Heart left ventricle (tissue), 16 donors: ENCODE results near the gene HBEGF. TPM values are rescaled to one million over a fixed set of nuclear protein-coding genes. Genes with fewer than 3 reads are reported as not detected.

Source experiments
- ATAC-seq, 4 donors: fragments of 200-7000 bp; cut with Tn5 transposase; one replicate each; pipeline ENCODE4 v1.9.1; 2020 to 2022; ENCODE audit warnings: moderate library complexity in 4 of 4, mild to moderate bottlenecking in 3 of 4, moderate number of reproducible peaks in 1 of 4
- DNase-seq, 5 donors: peaks; one replicate each; pipeline ENCODE4 v3.0.0-alpha.2; 2020
- H3K27ac ChIP-seq, 12 donors: fragments of 200-600 bp; sonication (generic) in 4 of 12; one replicate each; pipeline versions ENCODE4 v1.5.0 to v1.8.0; 2016 to 2022; ENCODE audit warnings: mild to moderate bottlenecking in 2 of 12
- H3K27me3 ChIP-seq, 9 donors: fragments of 200-600 bp; sonication (generic) in 2 of 9; one replicate each; pipeline versions ENCODE4 v1.5.1 to v1.8.0; 2016 to 2022; ENCODE audit warnings: mild to moderate bottlenecking in 3 of 9
- H3K36me3 ChIP-seq, 9 donors: fragments of 200-600 bp; sonication (generic) in 2 of 9; one replicate each; pipeline versions ENCODE4 v1.5.0 to v1.8.0; 2018 to 2022; ENCODE audit warnings: mild to moderate bottlenecking in 2 of 9
- H3K4me1 ChIP-seq, 12 donors: fragments of 200-600 bp; sonication (generic) in 4 of 12; one replicate each; pipeline versions ENCODE4 v1.5.0 to v1.8.0; 2016 to 2022; ENCODE audit warnings: mild to moderate bottlenecking in 3 of 12
- H3K4me3 ChIP-seq, 12 donors: fragments of 200-600 bp; sonication (generic) in 4 of 12; one replicate each; pipeline versions ENCODE4 v1.5.0 to v1.8.0; 2017 to 2022; ENCODE audit warnings: mild to moderate bottlenecking in 9 of 12, moderate library complexity in 4 of 12
- H3K9me3 ChIP-seq, 12 donors: fragments of 200-600 bp; sonication (generic) in 4 of 12; one replicate each; pipeline versions ENCODE4 v1.5.0 to v1.8.0; 2016 to 2022; ENCODE audit warnings: mild to moderate bottlenecking in 1 of 12
- CTCF ChIP-seq, 12 donors: fragments of 200-600 bp; sonication (generic) in 4 of 12; IDR thresholded peaks; one replicate each; pipeline versions ENCODE4 v1.5.0 to v1.8.0; 2018 to 2022; ENCODE audit warnings: antibody characterized with exemption in 12 of 12, mild to moderate bottlenecking in 5 of 12
- POLR2A ChIP-seq, 2 donors: fragments of 450-650 bp; IDR thresholded peaks; one replicate each; pipeline ENCODE4 v1.6.1; 2017; ENCODE audit warnings: antibody characterized with exemption in 2 of 2, mild to moderate bottlenecking in 2 of 2, moderate library complexity in 2 of 2
- WGBS, 4 donors: extraction: QIAGEN DNeasy Blood & Tissue Kit in 2 of 4; methylation state at CpG; one replicate each; pipeline versions ENCODE4 v1.1.5 to v1.1.7; 2013 to 2018; 5-methylcytosine and 5-hydroxymethylcytosine counted together
- intact Hi-C, 10 donors: fragments of 100-400 bp; cut with DNase I; formaldehyde crosslinking; loops; one replicate each; pipeline versions ENCODE4 v1.11.1 to v1.14.2; 2022
- polyA plus RNA-seq, 2 donors: library from polyadenylated mRNA; stranded (reverse); fragments of 200-250 nt; gene quantifications; one replicate each; pipeline ENCODE4 v1.2.3, GENCODE V29; 2013
- total RNA-seq, 9 donors: library from RNA; depleted of rRNA in 2 of 9; stranded (reverse); fragments of >200 nt in 2 of 9; fragmentation: NEBNext Ultra II Directional in 3 of 9; extraction: Animal tissue kit (Norgen Biotek cat#: 25700) in 3 of 9; gene quantifications; one replicate each; pipeline versions ENCODE4 v1.1.0 to v1.2.4, GENCODE V29; 2016 to 2023
- donor health status: ischemic (EF 13 %, LVEDD 7.1; RV severe dilation, severe dysfunction).
- donor health status: healthy with polysubstance abuse.
- donor health status: DM: no; HTN: yes; CAD: no.
- donor health status: DM: no; HTN: no; CAD: no.
- donor health status: ischemic (EF 25% LVEDD 6.9; RV normal size, moderate dysfunction).
- donor health status: ischemic (EF 25% LVEDD 5.7; RV mildly dilated, moderate dysfunction).
- donor health status: healthy.
- donor health status: DM: yes; HTN: yes; CAD: no.
- donor health status: ischemic (EF 35%, LVEDD 5.7; RV mildly dilated, moderate dysfunction).
- donor health status: nonischemic (EF 11% LVEDD 7.7; RV severe dilation, severe dysfunction).
- donor health status: DM: yes; HTN: yes; CAD: no.
- donor health status: PGD.
- donor health status: ischemic (EF 29% LVEDD 5.4; RV normal size, mild dysfunction).
- donor health status: nonischemic (EF 23%, LVEDD 6.1; RV moderate dilation, normal function).

Gene HBEGF
- total and polyA plus RNA-seq, 11 donors = 18.2 to 60.1 (median 34.9) TPM

GRCh38 chr5:140310434-140310833 lies 36.0 kb downstream of the HBEGF start:
- H3K36me3 ChIP-seq = no peaks in the 10 kb centered on the region
- DNase-seq = no peak
- WGBS, 4 donors = 63 to 73% (median 70%) methylated on average over 2 of the region's 2 CpGs
- peak overlapping the region in 6 of 12 donors; percentile 5 to 87 (median 69) for H3K27ac ChIP-seq
- no peaks in the 10 kb centered on the region for H3K9me3 ChIP-seq
- ATAC-seq = no peak
- peaks cover 0 to 37% (median 23%) of the 10 kb centered on the region in 12 donors for H3K4me1 ChIP-seq
- TF ChIP-seq CTCF (IDR thresholded peaks at IDR 0.05) = no peak
- no peak for TF ChIP-seq POLR2A (IDR thresholded peaks at IDR 0.05)
- no peak overlapping the region for H3K4me3 ChIP-seq
- H3K27me3 ChIP-seq = no peaks in the 10 kb centered on the region
- intact Hi-C loops = no loop called here

GRCh38 chr5:140309706-140310249 lies 36.6 kb downstream of the HBEGF start:
- H3K9me3 ChIP-seq = no peaks in the 10 kb centered on the region
- DNase-seq = no peak
- ATAC-seq = no peak
- intact Hi-C loops = loop anchor here in 1 of 10 donors (10.0 kb wide), 1 partner anchor 55 kb away; no protein-coding TSS in a partner anchor
- no peaks in the 10 kb centered on the region for H3K27me3 ChIP-seq
- TF ChIP-seq POLR2A (IDR thresholded peaks at IDR 0.05) = no peak
- TF ChIP-seq CTCF (IDR thresholded peaks at IDR 0.05) = no peak
- H3K4me3 ChIP-seq = no peak overlapping the region
- H3K36me3 ChIP-seq = no peaks in the 10 kb centered on the region
- peaks cover 0 to 37% (median 23%) of the 10 kb centered on the region in 12 donors for H3K4me1 ChIP-seq
- WGBS, 4 donors = 83 to 91% (median 86%) methylated on average over 3 of the region's 3 CpGs
- no peak overlapping the region for H3K27ac ChIP-seq

- 87 to 100% (median 99%) methylated on average over 1 of the region's 1 CpG for WGBS, 4 donors
- H3K27ac ChIP-seq = no peak overlapping the region
- H3K4me1 ChIP-seq = peaks cover 3 to 36% (median 21%) of the 10 kb centered on the region in 12 donors
- TF ChIP-seq POLR2A (IDR thresholded peaks at IDR 0.05) (no peak), CTCF (IDR thresholded peaks at IDR 0.05) (no peak)
- H3K4me3 ChIP-seq = no peak overlapping the region
- H3K36me3 ChIP-seq = peaks cover 0 to under 1% (median 0%) of the 10 kb centered on the region in 9 donors
- intact Hi-C loops = loop anchor here in 1 of 10 donors (10.0 kb wide), 1 partner anchor 51 kb away; no protein-coding TSS in a partner anchor
- DNase-seq (no peak), ATAC-seq (no peak)
- no peaks in the 10 kb centered on the region for H3K27me3 ChIP-seq
- no peaks in the 10 kb centered on the region for H3K9me3 ChIP-seq
Measured at GRCh38 chr5:140305471-140305870, 40.9 kb downstream of the HBEGF start.

GRCh38 chr5:140303966-140304365 lies 42.4 kb downstream of the HBEGF start:
- Histone ChIP-seq H3K27me3 (no peaks in the 10 kb centered on the region), H3K27ac (no peak overlapping the region), H3K36me3 (peaks cover 0 to 15% (median 14%) of the 10 kb centered on the region in 9 donors), H3K4me3 (peak overlapping the region in 2 of 12 donors; percentile 81 to 91), H3K4me1 (peaks cover 3 to 29% (median 20%) of the 10 kb centered on the region in 12 donors), H3K9me3 (no peaks in the 10 kb centered on the region)
- WGBS, 4 donors = 91 to 94% (median 94%) methylated on average over 15 of the region's 15 CpGs
- TF ChIP-seq CTCF (IDR thresholded peaks at IDR 0.05) (no peak), POLR2A (IDR thresholded peaks at IDR 0.05) (no peak)
- DNase-seq (no peak), ATAC-seq (no peak)
- intact Hi-C loops = loop anchor here in 7 of 10 donors (5.0 to 10.0 kb wide), 5 partner anchors 33 to 49 kb away; partner anchors contain the start of gene HBEGF (in 3 of the 7)
